Tibial nerve (tissue), 4 donors: ENCODE measurements around the gene UBL4A.

ENCODE experiments used
- CTCF ChIP-seq, 5 experiments: fragments of 200-600 bp in 3 of 5; fragments of 450-650 bp in 2 of 5; sonication (generic) in 3 of 5; IDR thresholded peaks; one replicate each; pipeline ENCODE4 v1.5.1; 2016 to 2019; ENCODE audit warnings: antibody characterized with exemption in 5 of 5, mild to moderate bottlenecking in 3 of 5, moderate library complexity in 2 of 5
- EP300 ChIP-seq, 2 donors: sonication (generic); formaldehyde crosslinking; IDR thresholded peaks; one replicate each; pipeline ENCODE4 v1.6.1; 2017; ENCODE audit warnings: antibody characterized with exemption in 2 of 2, mild to moderate bottlenecking in 1 of 2
- POLR2A ChIP-seq, 2 donors: fragments of 450-650 bp; IDR thresholded peaks; one replicate each; pipeline ENCODE4 v1.6.1; 2017; ENCODE audit warnings: antibody characterized with exemption in 2 of 2, mild to moderate bottlenecking in 2 of 2, moderate library complexity in 2 of 2

DNA sequence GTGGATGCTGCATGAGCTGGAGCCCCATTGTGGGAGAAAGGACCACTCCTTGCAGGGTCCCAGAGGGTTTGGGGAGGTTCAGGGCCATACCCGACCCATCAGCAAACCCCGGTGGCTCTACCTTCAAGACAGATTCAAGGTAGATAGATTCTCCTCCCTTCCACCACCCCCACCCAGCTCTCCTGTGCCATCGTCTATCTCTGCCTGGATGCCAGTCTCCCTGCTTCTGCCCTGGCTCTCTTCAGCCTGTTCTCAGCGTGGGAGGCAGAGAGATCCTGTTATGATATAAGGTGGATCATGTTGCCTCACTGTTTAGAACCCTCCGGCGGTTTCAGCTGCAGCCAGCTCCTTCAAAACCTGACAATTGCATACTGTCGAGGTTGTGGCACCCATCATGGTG, 12.7 kb downstream of the UBL4A start:
- TF ChIP-seq CTCF (IDR thresholded peaks at IDR 0.05) (no peak), POLR2A (IDR thresholded peaks at IDR 0.05) (no peak), EP300 (IDR thresholded peaks at IDR 0.05) (no peak)
